ENCODE measurements around the gene HRH1.

The HRH1 gene

GRCh38 chr3:11289864-11290263, 135.6 kb downstream of the HRH1 start:
- no peak overlapping the region for H3K27ac ChIP-seq
- no peaks in the 10 kb centered on the region for H3K9me3 ChIP-seq (ENCODE audit: severe bottlenecking)
- no peaks in the 10 kb centered on the region; the same call in 1 of the 2 replicates for H3K36me3 ChIP-seq
- H3K27me3 ChIP-seq (ENCODE audit: insufficient read depth, low read depth, severe bottlenecking) = no peaks in the 10 kb centered on the region
- no peak for TF ChIP-seq CTCF (IDR thresholded peaks at IDR 0.05; ENCODE audit: low read depth, low read length)
- DNase-seq = no peak
- H3K4me3 ChIP-seq (ENCODE audit: low read depth, low read length) = no peak overlapping the region

- no peak overlapping the region for H3K27ac ChIP-seq
- DNase-seq = no peak
Measured at GRCh38 chr3:11290743-11291680, 136.7 kb downstream of the HRH1 start.

GRCh38 chr3:11291808-11292207, 137.5 kb downstream of the HRH1 start:
- no peaks in the 10 kb centered on the region for H3K9me3 ChIP-seq (ENCODE audit: severe bottlenecking)
- TF ChIP-seq CTCF (IDR thresholded peaks at IDR 0.05; ENCODE audit: low read depth, low read length) = no peak
- no peak overlapping the region for H3K4me3 ChIP-seq (ENCODE audit: low read depth, low read length)
- H3K36me3 ChIP-seq = no peaks in the 10 kb centered on the region; the same call in 1 of the 2 replicates
- H3K27me3 ChIP-seq (ENCODE audit: insufficient read depth, low read depth, severe bottlenecking) = no peaks in the 10 kb centered on the region
- no peak overlapping the region for H3K27ac ChIP-seq
- DNase-seq = no peak

More at GRCh38 chr3:11290743-11291680, 136.7 kb downstream of the HRH1 start:
- Histone ChIP-seq H3K4me3 (ENCODE audit: low read depth, low read length) (no peak overlapping the region), H3K36me3 (no peaks in the 10 kb centered on the region; the same call in 1 of the 2 replicates), H3K27me3 (ENCODE audit: insufficient read depth, low read depth, severe bottlenecking) (no peaks in the 10 kb centered on the region), H3K9me3 (ENCODE audit: severe bottlenecking) (no peaks in the 10 kb centered on the region)
- no peak for TF ChIP-seq CTCF (IDR thresholded peaks at IDR 0.05; ENCODE audit: low read depth, low read length)

GRCh38 chr3:11297126-11297525, 142.8 kb downstream of the HRH1 start:
- no peak overlapping the region for H3K4me3 ChIP-seq (ENCODE audit: low read depth, low read length)
- no peak overlapping the region for H3K27ac ChIP-seq
- no peak for TF ChIP-seq CTCF (IDR thresholded peaks at IDR 0.05; ENCODE audit: low read depth, low read length)
- DNase-seq = no peak
- H3K27me3 ChIP-seq (ENCODE audit: insufficient read depth, low read depth, severe bottlenecking) = no peaks in the 10 kb centered on the region
- H3K9me3 ChIP-seq (ENCODE audit: severe bottlenecking) = no peaks in the 10 kb centered on the region
- H3K36me3 ChIP-seq = peaks cover 26% of the 10 kb centered on the region

GRCh38 chr3:11300970-11301369, 146.7 kb downstream of the HRH1 start:
- Histone ChIP-seq H3K36me3 (peaks cover 30% of the 10 kb centered on the region), H3K27me3 (ENCODE audit: insufficient read depth, low read depth, severe bottlenecking) (no peaks in the 10 kb centered on the region), H3K9me3 (ENCODE audit: severe bottlenecking) (no peaks in the 10 kb centered on the region), H3K27ac (no peak overlapping the region), H3K4me3 (ENCODE audit: low read depth, low read length) (no peak overlapping the region)
- TF ChIP-seq CTCF (IDR thresholded peaks at IDR 0.05; ENCODE audit: low read depth, low read length) = no peak
- no peak for DNase-seq
